Coronary artery (tissue), 2 donors: ENCODE measurements around the gene CARMIL1.

ENCODE experiments used
- DNase-seq: peaks from one replicate; pipeline ENCODE4 v3.0.0-alpha.2; 2017; ENCODE audit warnings: low spot score
- H3K27ac ChIP-seq, 2 donors: fragments of 200-600 bp; sonication (generic); one replicate each; pipeline ENCODE4 v1.5.1; 2016 to 2019
- H3K4me3 ChIP-seq: fragments of 200-600 bp; sonication (generic); 2 replicates; pipeline ENCODE4 v1.5.1; 2016; ENCODE audit warnings: mild to moderate bottlenecking, moderate library complexity
- CTCF ChIP-seq: fragments of 200-600 bp; sonication (generic); IDR thresholded peaks from one replicate; pipeline ENCODE4 v1.5.1; 2019; ENCODE audit warnings: antibody characterized with exemption

The CARMIL1 gene

DNA sequence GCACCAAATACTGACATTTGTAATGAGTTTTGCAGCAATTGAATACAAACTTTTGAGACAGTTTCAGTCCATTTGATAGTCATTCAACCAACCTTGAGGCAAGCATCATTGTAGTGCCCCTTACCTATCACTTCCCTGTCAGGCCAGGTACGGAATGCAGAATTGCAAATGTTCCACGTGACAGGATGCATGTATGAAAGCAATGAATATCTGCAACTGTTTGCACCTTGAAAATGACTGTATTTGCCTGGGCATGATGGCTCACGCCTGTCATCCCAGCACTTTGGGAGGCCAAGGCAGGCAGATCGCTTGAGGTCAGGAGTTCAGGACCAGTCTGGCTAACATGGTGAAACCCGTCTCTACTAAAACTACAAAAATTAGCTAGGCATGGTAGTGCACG, 226.8 kb downstream of the CARMIL1 start:
- TF ChIP-seq CTCF = no peak
- no peak overlapping the region for H3K4me3 ChIP-seq
- no peak for DNase-seq
- no peak overlapping the region for H3K27ac ChIP-seq

DNA sequence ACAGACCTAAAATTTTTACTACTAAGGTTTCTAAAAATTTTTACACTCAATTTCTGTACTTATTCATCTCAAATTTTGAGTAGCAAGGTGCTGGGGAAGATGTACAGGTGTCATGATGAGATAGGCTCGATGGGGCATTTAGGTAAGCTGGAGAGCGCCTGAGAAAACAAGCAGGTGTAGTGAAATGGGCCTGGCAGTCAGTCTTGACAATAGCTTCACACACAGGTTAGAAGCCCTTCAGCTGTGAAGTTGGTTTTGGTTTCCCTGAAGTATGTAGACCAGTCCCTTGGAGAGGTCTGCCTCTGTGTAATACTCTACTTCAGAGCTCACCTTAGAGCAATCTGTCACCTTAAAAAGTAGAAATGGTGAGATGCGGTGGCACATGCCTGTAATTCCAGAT, 228.9 kb downstream of the CARMIL1 start:
- no peak overlapping the region for H3K27ac ChIP-seq
- no peak overlapping the region for H3K4me3 ChIP-seq
- TF ChIP-seq CTCF = no peak

GRCh38 chr6:25511376-25511775, 232.2 kb downstream of the CARMIL1 start:
- Histone ChIP-seq H3K4me3 (no peak overlapping the region), H3K27ac (no peak overlapping the region)
- DNase-seq = no peak
- no peak for TF ChIP-seq CTCF

More for the DNA sequence above, 228.9 kb downstream of the CARMIL1 start:
- no peak for DNase-seq

- Histone ChIP-seq H3K4me3 (no peak overlapping the region), H3K27ac (no peak overlapping the region)
- DNase-seq = no peak
- no peak for TF ChIP-seq CTCF
These were observed 233.4 kb downstream of the CARMIL1 start for GRCh38 chr6:25512560-25512959.

DNA sequence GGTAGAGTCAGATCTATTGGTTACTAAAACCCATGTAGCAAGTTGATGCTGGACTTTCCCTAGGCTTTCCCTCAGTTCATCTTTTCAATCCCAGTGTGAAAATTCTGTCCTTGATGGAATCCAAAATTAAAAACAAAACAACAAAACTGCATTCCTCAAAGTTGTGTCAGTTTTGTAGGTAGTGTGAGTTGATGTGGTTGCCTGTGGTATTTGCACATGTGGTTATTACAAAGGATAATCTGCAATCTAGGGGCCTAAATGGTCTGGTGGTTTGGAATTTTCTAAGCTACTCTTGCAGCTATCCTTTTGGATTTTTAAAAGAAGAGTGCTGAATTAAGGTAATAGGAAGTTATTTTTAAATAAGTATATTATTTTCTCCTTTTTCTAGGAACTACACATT, 240.7 kb downstream of the CARMIL1 start:
- no peak overlapping the region for H3K4me3 ChIP-seq
- DNase-seq = no peak
- no peak overlapping the region for H3K27ac ChIP-seq
- TF ChIP-seq CTCF = no peak

GRCh38 chr6:25524542-25524941, 245.4 kb downstream of the CARMIL1 start:
- Histone ChIP-seq H3K27ac (no peak overlapping the region), H3K4me3 (no peak overlapping the region)
- DNase-seq = no peak
- no peak for TF ChIP-seq CTCF

DNA sequence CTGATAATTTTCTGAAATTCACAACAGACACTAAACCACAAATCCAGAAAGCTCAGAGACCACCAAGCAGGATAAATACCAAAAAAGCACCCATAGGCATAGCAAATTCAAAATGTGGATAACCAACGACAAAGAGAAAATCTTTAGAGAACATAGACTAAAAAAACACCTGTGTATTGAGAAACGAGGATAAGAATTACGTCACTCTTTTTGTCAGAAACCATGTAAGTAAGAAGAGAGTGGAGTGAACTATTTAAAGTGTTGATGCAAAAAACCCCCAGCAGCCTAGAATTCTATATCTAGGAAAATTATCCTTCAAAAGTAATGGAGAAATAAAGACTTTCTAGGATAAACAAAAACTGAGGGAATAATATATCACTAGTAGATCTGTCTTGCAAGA, 245.9 kb downstream of the CARMIL1 start:
- Histone ChIP-seq H3K27ac (no peak overlapping the region), H3K4me3 (no peak overlapping the region)
- no peak for TF ChIP-seq CTCF
- DNase-seq = no peak
